ENCODE data around the gene PAPPA. TPM values are rescaled to one million over a fixed set of nuclear protein-coding genes. Genes with fewer than 3 reads are reported as not detected.

Gene PAPPA
- total RNA-seq, 1 experiment from 2014 or later, result 0.17 TPM

- Histone ChIP-seq H3K56ac (ENCODE audit: insufficient read length, low read depth, low read length) (no peak overlapping the region), H3K4me2 (ENCODE audit: insufficient read depth, insufficient read length, low read length) (no peak overlapping the region), H3K27me3 (ENCODE audit: insufficient read depth, low read length) (no peaks in the 10 kb centered on the region), H3K9ac (ENCODE audit: extremely low read depth, insufficient read length, low read length) (no peak overlapping the region), H4K91ac (ENCODE audit: insufficient read length, low read depth, low read length) (no peak overlapping the region), H2AK5ac (ENCODE audit: insufficient read length, low read length) (no peak overlapping the region), H3K14ac (ENCODE audit: insufficient read depth, low read length) (no peak overlapping the region), H2BK20ac (ENCODE audit: low read depth, low read length, poor library complexity, severe bottlenecking) (no peak overlapping the region), H3K79me2 (ENCODE audit: insufficient read depth, low read length) (no peaks in the 10 kb centered on the region), H4K20me1 (ENCODE audit: control insufficient read depth, insufficient read depth, insufficient read length) (no peaks in the 10 kb centered on the region), H3K79me1 (ENCODE audit: insufficient read depth, low read depth, low read length, poor library complexity, severe bottlenecking) (no peaks in the 10 kb centered on the region), H3K27ac (ENCODE audit: insufficient read length, low read depth, low read length) (no peak overlapping the region), H4K8ac (replicated peaks; ENCODE audit: insufficient read length, low read depth, low read length) (no peak overlapping the region), H2AFZ (ENCODE audit: low read length) (no peak overlapping the region), H2BK120ac (ENCODE audit: low read depth, low read length, poor library complexity, severe bottlenecking) (no peak overlapping the region), H3T11ph (ENCODE audit: low read length) (no peak overlapping the region), H3K23me2 (ENCODE audit: insufficient read length, low read depth, low read length, poor library complexity, severe bottlenecking) (no peaks in the 10 kb centered on the region), H3K4ac (ENCODE audit: low read depth, low read length) (no peak overlapping the region), H3K23ac (ENCODE audit: insufficient read length, low read depth, low read length) (no peak overlapping the region), H2BK15ac (ENCODE audit: low read depth, low read length) (no peak overlapping the region), H3K18ac (ENCODE audit: insufficient read length, low read depth, low read length) (no peak overlapping the region), H3K4me1 (ENCODE audit: insufficient read depth, low read length) (no peaks in the 10 kb centered on the region), H3K9me3 (ENCODE audit: control insufficient read depth, low read depth, low read length) (no peaks in the 10 kb centered on the region), H4K5ac (ENCODE audit: insufficient read length, low read depth, low read length) (no peak overlapping the region), H2BK5ac (ENCODE audit: insufficient read length, low read length) (no peak overlapping the region), H2BK12ac (ENCODE audit: insufficient read length, low read depth, low read length) (no peak overlapping the region)
- no CpG with 5 or more reads among the region's 9 CpGs for WGBS (ENCODE audit: extremely low coverage, insufficient read length, low lambda C conversion rate)
- DNase-seq, result no peak
- H3K9me3 Mint-ChIP-seq, result no peaks in the 10 kb centered on the region
- no peak overlapping the region for H3K4me3 Mint-ChIP-seq
- no peak overlapping the region for H3K27ac Mint-ChIP-seq
- no peak for TF ChIP-seq CTCF (conservative IDR thresholded peaks at IDR 0.05)
- H3K4me1 Mint-ChIP-seq, result peaks cover 0 to 7% of the 10 kb centered on the region in 2 experiments; a peak in 2 of 4 replicates
- no peaks in the 10 kb centered on the region for H3K36me3 Mint-ChIP-seq (ENCODE audit: insufficient read depth in 1 of 3, low read depth in 3 of 3)
- no peaks in the 10 kb centered on the region for H3K27me3 Mint-ChIP-seq (ENCODE audit: low read depth)
These were observed 215.1 kb downstream of the PAPPA start for GRCh38 chr9:116368680-116369079.

All from H9 (cell line).